ENCODE results near the gene GHDC. TPM values are rescaled to one million over a fixed set of nuclear protein-coding genes. Genes with fewer than 3 reads are reported as not detected.

GHDC gene
- polyA plus RNA-seq, 3 donors: 10.2 to 15.1 (median 14.2) TPM

DNA sequence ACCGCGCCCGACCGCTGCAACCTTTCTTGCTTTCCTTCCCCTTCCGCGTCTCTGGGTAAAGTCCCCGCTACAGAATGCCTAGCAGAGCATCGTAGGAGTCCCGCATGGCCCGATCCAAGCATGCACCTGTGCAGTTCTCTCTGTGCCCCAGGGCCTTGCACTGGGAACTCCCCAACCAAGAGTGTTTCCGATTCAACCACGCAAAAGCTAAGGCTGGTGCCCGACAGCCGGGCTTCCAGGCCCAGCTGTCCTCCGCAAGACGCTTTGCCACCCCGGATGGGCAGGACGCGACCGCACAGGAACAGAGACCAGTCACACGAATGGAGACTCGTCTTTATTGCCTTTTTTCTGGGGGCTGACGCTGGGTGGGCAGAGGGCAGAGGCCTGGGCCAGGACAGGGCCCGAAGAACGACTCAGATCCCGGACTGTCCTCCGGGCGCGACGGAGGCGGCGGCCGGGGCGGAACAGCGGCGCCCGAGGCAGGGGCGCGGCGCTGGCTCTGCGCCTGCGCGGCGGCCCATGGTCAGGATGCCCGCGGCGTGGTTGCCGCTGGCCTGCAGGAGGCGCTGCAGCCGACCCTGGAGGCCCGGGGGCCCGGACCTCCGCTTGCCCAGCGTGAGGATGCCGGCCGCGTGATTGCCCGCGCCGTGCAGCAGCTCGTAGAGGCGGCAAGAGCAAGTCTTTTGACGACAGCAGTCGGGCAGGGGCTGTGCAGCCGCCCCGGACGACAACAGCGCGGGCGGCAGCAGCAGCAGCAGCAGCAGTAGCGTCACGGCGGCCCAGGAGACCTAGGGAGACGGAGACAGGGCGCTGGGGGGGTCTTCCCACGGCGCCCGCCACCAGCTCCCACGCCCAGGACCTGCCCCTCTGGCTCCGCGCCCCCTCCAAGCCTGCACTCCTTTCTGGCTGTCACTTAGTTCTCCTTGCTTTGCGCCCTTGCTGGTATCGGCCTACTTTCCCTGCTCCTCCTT lies 10.3 kb downstream of the GHDC start:
- peak; percentile 23 to 52 (median 50) for DNase-seq (ENCODE audit: low read depth in 3 of 3, low spot score in 2 of 3)

GRCh38 chr17:42182927-42183734 lies 11.2 kb downstream of the GHDC start:
- no peak for DNase-seq (ENCODE audit: low read depth in 3 of 3, low spot score in 2 of 3)

DNA sequence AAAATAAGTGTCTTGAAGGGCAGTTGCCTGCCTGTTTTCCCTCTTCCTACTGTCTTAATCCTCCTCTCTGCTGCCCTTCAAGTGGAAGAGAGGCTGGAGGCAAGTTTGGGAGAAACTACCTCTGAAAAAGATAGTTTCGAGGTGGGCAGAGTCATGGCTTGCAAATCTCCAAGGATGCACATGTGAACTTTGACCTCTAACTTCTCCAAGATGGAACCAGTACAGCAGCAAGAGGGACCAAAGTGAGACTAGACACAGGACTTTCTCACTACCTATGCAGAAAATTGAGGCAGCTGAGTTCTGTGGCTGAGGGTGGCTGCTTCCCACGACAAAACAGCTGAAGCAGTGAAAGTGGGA lies 12.5 kb downstream of the GHDC start:
- no peak for DNase-seq (ENCODE audit: low read depth in 3 of 3, low spot score in 2 of 3)

DNA sequence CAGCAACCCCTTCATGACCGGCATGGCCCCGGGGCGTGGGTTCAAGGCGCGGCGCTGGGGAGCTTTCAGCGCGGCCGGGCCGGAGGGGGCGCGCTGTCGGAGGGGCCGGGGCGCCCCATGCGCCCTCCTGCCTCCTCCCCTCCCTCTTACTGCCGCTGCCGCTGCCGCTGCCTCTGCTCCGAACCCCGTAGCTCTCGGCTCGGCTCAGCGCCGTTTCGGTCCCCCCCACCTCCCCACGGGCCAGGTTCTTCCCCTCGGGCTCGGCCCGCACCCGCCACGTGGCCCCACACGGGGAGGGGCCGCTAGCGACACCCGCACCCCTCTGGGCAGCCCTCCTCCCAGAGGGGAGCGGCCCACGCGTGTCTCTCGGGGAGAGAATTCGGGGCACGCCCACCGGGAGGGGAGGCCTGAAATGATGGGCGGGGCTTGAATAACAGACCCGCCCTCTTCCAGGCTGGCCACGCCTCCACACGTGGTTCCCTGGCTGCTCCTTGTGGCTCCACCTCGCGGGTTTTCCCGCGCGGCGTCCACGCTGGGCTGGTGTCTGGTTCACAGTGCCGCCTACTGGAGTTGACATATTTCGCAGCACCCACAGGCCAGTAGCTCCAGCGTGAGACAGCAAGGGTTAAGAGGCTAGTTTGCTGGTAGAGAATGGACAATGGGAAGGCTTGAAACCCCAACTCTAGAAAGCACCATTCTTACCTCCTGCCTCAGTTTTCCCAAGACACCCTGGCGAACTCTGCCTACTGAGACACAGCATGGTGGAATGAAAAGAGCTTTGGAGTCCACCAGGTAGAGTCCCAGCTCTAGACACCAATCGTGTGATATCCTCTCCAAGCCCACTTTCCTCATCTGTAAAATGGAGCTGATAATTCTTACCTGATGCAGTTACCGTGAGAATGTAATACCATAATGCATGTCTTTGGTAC lies 13.1 kb downstream of the GHDC start, which contains the start of gene KCNH4:
Gene KCNH4 (minus strand): TSS at position 221 of the 929 bp plus-strand sequence. CDS start 197 bp downstream, at position 24.
- no peak for DNase-seq (ENCODE audit: low read depth in 3 of 3, low spot score in 2 of 3)

DNA sequence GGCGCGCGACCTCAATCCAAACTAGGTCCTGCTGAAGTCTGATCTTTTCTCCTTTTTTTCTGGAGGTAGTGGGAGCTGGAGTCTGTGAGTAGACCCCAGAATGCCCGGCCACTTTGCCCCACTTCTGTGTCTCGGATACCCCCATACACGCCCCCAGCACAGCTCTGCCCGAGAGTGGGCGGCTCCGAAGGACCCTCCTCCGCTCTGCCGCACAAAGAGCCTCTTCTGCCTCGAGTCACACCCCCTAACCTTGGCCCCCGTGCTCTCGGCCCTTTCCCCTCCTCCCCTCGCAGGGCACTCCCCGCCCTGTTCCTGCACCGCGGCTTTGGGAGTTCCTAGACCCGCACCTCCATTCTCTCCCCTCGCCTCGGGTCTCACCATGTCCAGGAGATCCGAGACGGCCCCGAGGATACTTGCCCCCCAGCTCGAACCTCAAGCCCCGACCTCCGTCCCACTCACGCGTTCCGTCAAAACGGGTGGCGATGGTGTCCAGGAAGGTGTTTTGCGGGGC lies 13.8 kb downstream of the GHDC start:
- no peak for DNase-seq (ENCODE audit: low read depth in 3 of 3, low spot score in 2 of 3)

GRCh38 chr17:42179911-42180410 lies 14.3 kb downstream of the GHDC start:
- peak in 1 of 3 donors; percentile 73 for DNase-seq (ENCODE audit: low read depth in 3 of 3, low spot score in 2 of 3)

GRCh38 chr17:42179335-42179734 lies 15.0 kb downstream of the GHDC start:
- DNase-seq (ENCODE audit: low read depth in 3 of 3, low spot score in 2 of 3): no peak

DNA sequence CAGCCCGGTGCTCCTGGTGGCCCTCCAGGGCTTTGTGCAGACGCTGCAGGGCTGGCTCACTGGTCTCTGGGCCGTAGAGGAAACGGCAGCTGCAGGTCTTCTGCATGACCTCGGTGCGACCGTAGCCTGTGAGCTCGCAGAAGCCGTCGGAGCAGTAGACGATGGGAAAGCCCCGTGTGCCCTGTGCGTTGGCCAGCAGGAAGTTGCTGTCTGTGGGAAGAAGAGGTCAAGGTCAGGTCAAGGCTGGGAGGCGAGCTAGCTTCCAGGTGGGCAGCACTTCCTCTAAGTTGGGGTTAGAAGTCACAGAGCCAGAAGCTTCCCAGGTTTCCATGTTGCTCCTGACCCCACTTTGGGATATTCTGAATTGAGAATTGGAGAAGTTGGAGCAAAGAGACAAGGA lies 15.5 kb downstream of the GHDC start:
- DNase-seq (ENCODE audit: low read depth in 3 of 3, low spot score in 2 of 3): no peak

DNA sequence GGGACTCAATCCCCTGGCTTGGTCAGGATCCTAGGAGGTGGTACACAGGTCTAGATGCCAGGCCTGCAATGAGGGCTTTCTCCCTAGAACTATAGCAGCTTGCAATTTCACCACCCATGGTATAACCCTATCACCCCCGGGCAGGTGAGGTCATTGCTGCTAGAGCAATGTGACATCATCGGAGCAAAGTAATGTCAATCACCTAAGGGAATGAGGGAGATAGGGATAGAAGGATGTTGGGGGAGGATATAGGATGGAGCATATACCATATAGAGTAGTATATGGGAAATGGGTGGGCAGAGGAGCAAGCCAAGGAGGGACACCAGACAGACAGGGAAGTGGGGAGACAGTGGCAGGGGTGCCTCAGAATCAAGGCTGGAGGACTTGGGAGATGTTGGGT lies 16.6 kb downstream of the GHDC start:
- DNase-seq (ENCODE audit: low read depth in 3 of 3, low spot score in 2 of 3): no peak

DNA sequence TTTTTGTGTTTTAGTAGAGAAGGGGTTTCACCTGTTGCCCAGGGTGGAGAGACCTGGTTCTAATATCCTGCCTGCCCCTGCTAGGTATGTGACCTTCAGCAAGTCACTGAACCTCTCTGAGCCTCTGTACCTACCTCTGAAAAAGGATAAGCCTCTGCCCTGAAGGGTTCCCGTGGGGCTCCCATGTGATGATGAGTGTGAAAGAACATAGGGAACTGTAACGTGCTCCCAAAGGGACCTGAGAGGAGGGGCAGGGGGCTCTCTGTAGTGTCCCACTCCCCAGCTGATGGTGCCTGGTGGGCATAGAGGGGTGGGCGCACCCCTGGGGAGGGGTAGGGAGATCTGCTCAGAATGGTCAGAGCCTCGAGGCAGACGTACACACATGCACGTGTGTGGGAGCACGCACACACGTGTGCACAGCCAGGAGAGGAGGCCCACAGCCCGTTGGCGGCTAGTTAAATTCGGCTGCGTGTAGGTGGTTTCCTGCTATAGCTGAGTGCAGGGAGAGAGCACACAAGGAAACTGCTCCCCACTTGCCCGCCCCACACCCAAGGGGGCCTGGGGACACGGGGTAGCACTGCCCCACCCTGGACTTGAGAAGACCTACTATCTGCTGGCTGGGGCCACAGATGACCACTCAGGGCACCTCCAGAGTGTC lies 20.0 kb downstream of the GHDC start:
- no peak for DNase-seq (ENCODE audit: low read depth in 3 of 3, low spot score in 2 of 3)

GRCh38 chr17:42171831-42172230 lies 22.5 kb downstream of the GHDC start:
- DNase-seq (ENCODE audit: low read depth in 3 of 3, low spot score in 2 of 3): no peak

DNA sequence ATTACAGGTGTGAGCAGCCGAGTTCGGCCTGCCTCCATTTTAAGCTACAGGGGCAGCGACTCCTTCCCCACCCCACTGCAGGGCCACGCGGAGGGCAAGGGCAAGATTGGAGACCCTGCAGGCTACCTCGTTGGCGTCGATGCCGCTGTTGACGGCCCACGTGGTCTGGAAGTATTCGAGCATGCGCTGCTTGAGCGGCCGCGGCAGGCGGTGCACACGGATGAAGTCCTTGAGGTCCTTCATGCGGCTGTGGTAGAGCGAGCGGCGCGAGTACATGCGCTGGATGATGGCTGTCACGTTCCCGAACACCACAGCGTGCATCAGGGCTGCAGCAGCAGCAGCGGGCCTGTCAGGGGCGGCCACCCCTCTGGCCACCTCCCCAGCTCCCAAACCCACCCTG lies 24.9 kb downstream of the GHDC start:
- DNase-seq (ENCODE audit: low read depth in 3 of 3, low spot score in 2 of 3): no peak

- no peak for DNase-seq (ENCODE audit: low read depth in 3 of 3, low spot score in 2 of 3)
Observed at GRCh38 chr17:42167807-42168206, 26.5 kb downstream of the GHDC start.

DNA sequence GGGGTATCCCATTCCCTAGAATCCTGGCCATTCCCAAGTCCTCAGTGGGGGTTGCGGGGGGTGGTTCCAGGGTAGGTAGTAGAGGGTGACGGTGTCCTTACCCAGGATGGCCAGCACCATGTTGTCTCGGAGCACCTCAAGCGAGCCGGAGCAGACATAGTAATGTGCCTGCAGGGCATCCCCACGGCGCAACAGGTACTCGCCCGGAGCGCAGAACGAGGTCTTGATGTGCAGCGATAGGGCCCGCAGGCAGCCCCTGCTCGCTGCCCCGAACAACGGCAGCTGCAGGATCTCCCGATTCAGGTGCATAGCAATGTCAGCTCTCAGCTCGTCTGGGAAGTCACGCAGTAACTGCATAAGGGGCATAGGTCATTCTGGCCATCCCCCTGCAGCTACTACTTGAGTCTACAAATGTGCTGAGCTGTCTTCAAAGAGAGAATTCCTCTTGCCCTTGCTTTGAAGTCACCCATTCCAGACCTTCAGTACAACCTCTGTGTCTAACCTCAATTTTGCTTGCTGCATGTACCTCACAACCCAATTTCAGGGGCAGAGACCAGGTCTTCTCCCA lies 28.0 kb downstream of the GHDC start:
- DNase-seq (ENCODE audit: low read depth in 3 of 3, low spot score in 2 of 3): no peak

DNA sequence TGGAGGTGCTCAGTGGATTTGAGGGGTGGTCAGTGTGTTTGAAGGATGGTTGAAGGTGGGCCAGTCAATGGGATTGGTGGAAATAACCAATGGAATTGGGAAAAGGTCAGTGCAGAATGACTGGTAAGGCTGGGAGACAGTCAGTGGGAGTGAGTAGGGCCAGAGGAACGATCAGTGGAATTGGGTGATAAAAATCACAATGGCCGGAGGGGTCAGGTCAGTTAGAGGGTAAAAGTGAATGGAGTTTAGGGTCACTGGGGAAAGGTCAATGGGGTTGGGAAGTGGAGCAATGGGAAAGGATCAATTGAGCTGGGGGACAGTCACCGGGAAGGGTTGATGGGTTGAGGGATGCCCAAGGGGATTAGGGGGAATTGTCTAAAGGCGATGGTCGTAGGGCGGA lies 28.5 kb downstream of the GHDC start:
- DNase-seq (ENCODE audit: low read depth in 3 of 3, low spot score in 2 of 3): no peak

GRCh38 chr17:42163696-42164407 lies 30.4 kb downstream of the GHDC start:
- no peak for DNase-seq (ENCODE audit: low read depth in 3 of 3, low spot score in 2 of 3)

GRCh38 chr17:42163113-42163512 lies 31.2 kb downstream of the GHDC start:
- no peak for DNase-seq (ENCODE audit: low read depth in 3 of 3, low spot score in 2 of 3)

- DNase-seq (ENCODE audit: low read depth in 3 of 3, low spot score in 2 of 3): no peak
Observed at GRCh38 chr17:42160531-42160910, 33.8 kb downstream of the GHDC start.

Measured in right renal cortex interstitium (tissue), 3 donors.